Naive thymus-derived CD4-positive, alpha-beta T cell (primary cell): Measurements from ENCODE around the gene ZC3H14. TPM values are rescaled to one million over a fixed set of nuclear protein-coding genes. Genes with fewer than 3 reads are reported as not detected.

Experiments
- ATAC-seq: fragments of 150-1000 bp; cut with Tn5 transposase; 2 replicates; pipeline ENCODE4 v1.10.0; 2021; ENCODE audit warnings: mild to moderate bottlenecking, moderate library complexity
- CTCF ChIA-PET: fragments of 350-600 bp; sonication (Branson Sonifier 250); formaldehyde crosslinking; loops from one replicate; lab custom pipeline; 2021; ENCODE audit warnings: antibody characterized with exemption; lab: Charles Lee
- POLR2A ChIA-PET: fragments of 350-600 bp; sonication (Branson Sonifier 250); formaldehyde crosslinking; loops from one replicate; lab custom pipeline; 2021; ENCODE audit warnings: antibody characterized with exemption, inconsistent platforms; lab: Charles Lee
- DNase-seq, 9 donors: peaks; one replicate each; pipeline versions ENCODE4 v3.0.0 to v3.0.0-alpha.2; 2020 to 2022; ENCODE audit warnings: mixed read lengths in 1 of 9
- H3K27ac ChIP-seq: one replicate; pipeline ENCODE4 v1.7.0; 2013; ENCODE audit warnings: mild to moderate bottlenecking, low read depth, low read length, moderate library complexity
- H3K27me3 ChIP-seq, 2 donors: one replicate each; pipeline ENCODE4 v1.7.0; 2013; ENCODE audit warnings: low read length in 2 of 2, mild to moderate bottlenecking in 2 of 2, moderate library complexity in 2 of 2; ENCODE audit not compliant: control insufficient read depth in 2 of 2, insufficient read depth in 2 of 2
- H3K36me3 ChIP-seq, 3 experiments: 1 replicate in 2 of 3; 2 replicates in 1 of 3; pipeline ENCODE4 v1.7.0; 2013; ENCODE audit warnings: low read length in 3 of 3, mild to moderate bottlenecking in 3 of 3, moderate library complexity in 1 of 3; ENCODE audit not compliant: insufficient read depth in 3 of 3, control insufficient read depth in 2 of 3
- H3K4me1 ChIP-seq, 2 donors: one replicate each; pipeline ENCODE4 v1.7.0; 2013; ENCODE audit warnings: low read length in 2 of 2, mild to moderate bottlenecking in 2 of 2, moderate library complexity in 1 of 2; ENCODE audit not compliant: control insufficient read depth in 2 of 2, insufficient read depth in 2 of 2
- H3K4me3 ChIP-seq: 2 replicates; pipeline ENCODE4 v1.7.0; 2013; ENCODE audit warnings: mild to moderate bottlenecking, low read length
- H3K9me3 ChIP-seq, 3 experiments: 1 replicate in 2 of 3; 2 replicates in 1 of 3; pipeline ENCODE4 v1.7.0; 2013; ENCODE audit warnings: low read length in 3 of 3; ENCODE audit not compliant: control insufficient read depth in 2 of 3
- H3K27ac Mint-ChIP-seq, 9 donors: one replicate each; pipeline ENCODE4 v1.8.0; 2020 to 2022; ENCODE audit warnings: mixed read lengths in 9 of 9, mild to moderate bottlenecking in 8 of 9, moderate library complexity in 5 of 9, inconsistent platforms in 2 of 9
- H3K27me3 Mint-ChIP-seq, 5 donors: one replicate each; pipeline ENCODE4 v1.8.0; 2021 to 2022; ENCODE audit warnings: mixed read lengths in 5 of 5, mild to moderate bottlenecking in 1 of 5
- H3K36me3 Mint-ChIP-seq, 5 donors: one replicate each; pipeline ENCODE4 v1.8.0; 2020 to 2022; ENCODE audit warnings: mixed read lengths in 5 of 5, mild to moderate bottlenecking in 3 of 5, inconsistent platforms in 1 of 5
- H3K4me1 Mint-ChIP-seq, 7 donors: one replicate each; pipeline ENCODE4 v1.8.0; 2020 to 2022; ENCODE audit warnings: mixed read lengths in 7 of 7, mild to moderate bottlenecking in 3 of 7, inconsistent platforms in 1 of 7
- H3K4me3 Mint-ChIP-seq, 10 donors: one replicate each; pipeline ENCODE4 v1.8.0; 2020 to 2022; ENCODE audit warnings: mild to moderate bottlenecking in 10 of 10, mixed read lengths in 10 of 10, moderate library complexity in 6 of 10, inconsistent platforms in 2 of 10
- H3K9me3 Mint-ChIP-seq, 11 donors: one replicate each; pipeline ENCODE4 v1.8.0; 2020 to 2022; ENCODE audit warnings: mixed read lengths in 11 of 11, mild to moderate bottlenecking in 4 of 11, inconsistent platforms in 1 of 11, moderate library complexity in 1 of 11
- intact Hi-C, 2 donors: fragments of 100-400 bp; cut with micrococcal nuclease; formaldehyde crosslinking; loops; one replicate each; pipeline ENCODE4 v1.15.1; 2023
- polyA plus RNA-seq, 2 donors: library from polyadenylated mRNA; unstranded; fragments of 300-500 nt; fragmentation: Illumina TruSeq; gene quantifications; one replicate each; pipeline ENCODE4 v1.2.3, GENCODE V29; 2021
- total RNA-seq, 6 experiments: library from RNA in 5 of 6; stranded (reverse) in 5 of 6; gene quantifications; 1 replicate in 5 of 6; 2 replicates in 1 of 6; pipeline ENCODE4 v1.2.3 and lab custom pipeline; 2021 to 2026

Gene ZC3H14
- total and polyA plus RNA-seq, 7 experiments from 2014 or later, result 39.7 to 72.4 (median 45.6) TPM

DNA sequence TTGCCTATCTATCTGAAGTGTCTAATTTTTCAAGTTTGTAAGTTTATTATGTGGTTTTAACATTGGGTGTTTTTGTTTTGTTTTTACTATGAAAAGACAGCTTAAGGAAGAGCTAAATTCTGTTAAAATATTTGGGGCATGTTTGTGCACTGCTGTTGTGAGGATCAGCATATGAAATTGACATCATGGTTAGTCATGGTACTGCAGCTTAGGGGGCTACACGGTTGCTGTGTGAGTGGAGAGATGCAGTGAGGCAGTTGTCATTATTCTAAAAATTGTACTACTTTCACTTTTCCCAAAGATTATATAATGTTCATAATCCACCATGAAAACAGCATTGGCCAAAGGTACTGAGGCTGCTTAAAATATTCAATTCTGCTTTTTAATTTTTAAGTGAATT lies 49.0 kb downstream of the ZC3H14 start:
- H3K9me3 ChIP-seq, result no peaks in the 10 kb centered on the region
- CTCF ChIA-PET, result no interaction called here
- H3K27ac Mint-ChIP-seq, result peak overlapping the region in 5 of 9 donors; percentile 9 to 56 (median 33)
- DNase-seq (no peak), ATAC-seq (no peak)
- no peak overlapping the region for H3K4me3 Mint-ChIP-seq
- peaks cover 10 to 18% (median 16%) of the 10 kb centered on the region in 7 donors for H3K4me1 Mint-ChIP-seq
- peaks cover 15 to 64% (median 38%) of the 10 kb centered on the region in 5 donors for H3K36me3 Mint-ChIP-seq
- H3K4me3 ChIP-seq, result no peak overlapping the region
- H3K27me3 ChIP-seq, result no peaks in the 10 kb centered on the region
- H3K4me1 ChIP-seq, result no peaks in the 10 kb centered on the region
- intact Hi-C loops, result no loop called here
- no peaks in the 10 kb centered on the region for H3K9me3 Mint-ChIP-seq
- no peak overlapping the region for H3K27ac ChIP-seq
- no peaks in the 10 kb centered on the region for H3K27me3 Mint-ChIP-seq
- POLR2A ChIA-PET, result no interaction called here
- H3K36me3 ChIP-seq, result peaks cover 8 to 54% (median 19%) of the 10 kb centered on the region in 3 experiments

DNA sequence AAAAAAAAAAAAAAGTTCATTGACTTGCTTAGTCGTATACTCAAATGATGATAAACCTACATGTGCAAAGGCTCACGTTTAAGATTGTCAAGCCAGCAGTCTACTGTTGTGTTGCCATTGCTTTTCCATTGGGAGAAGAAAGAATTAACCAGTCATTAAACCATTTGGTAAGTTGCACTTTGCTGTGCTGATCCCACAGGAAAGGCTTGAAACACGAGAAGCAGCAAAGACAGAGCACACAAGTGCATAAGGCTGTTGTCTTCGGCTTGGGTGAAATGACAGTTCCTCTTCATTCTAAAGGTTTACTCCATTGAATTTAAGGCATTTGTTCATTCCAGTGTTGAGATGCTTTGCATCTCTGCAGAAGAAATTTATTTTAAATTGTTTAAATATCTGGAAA lies 50.1 kb downstream of the ZC3H14 start:
- H3K9me3 Mint-ChIP-seq, result no peaks in the 10 kb centered on the region
- Histone ChIP-seq H3K4me3 (no peak overlapping the region), H3K9me3 (no peaks in the 10 kb centered on the region), H3K36me3 (peaks cover 6 to 42% (median 11%) of the 10 kb centered on the region in 3 experiments), H3K27ac (no peak overlapping the region), H3K27me3 (no peaks in the 10 kb centered on the region), H3K4me1 (no peaks in the 10 kb centered on the region)
- ChIA-PET CTCF (interaction anchor here (0.7 kb wide), 1 partner anchor 1173 kb away, joined by 4 read pairs; no protein-coding TSS in a partner anchor), POLR2A (no interaction called here)
- peaks cover 5 to 18% (median 16%) of the 10 kb centered on the region in 7 donors for H3K4me1 Mint-ChIP-seq
- intact Hi-C loops, result no loop called here
- H3K27me3 Mint-ChIP-seq, result no peaks in the 10 kb centered on the region
- DNase-seq, result no peak
- H3K4me3 Mint-ChIP-seq, result no peak overlapping the region
- no peak for ATAC-seq
- H3K27ac Mint-ChIP-seq, result peak overlapping the region in 1 of 9 donors; percentile 38
- peaks cover 8 to 53% (median 35%) of the 10 kb centered on the region in 5 donors for H3K36me3 Mint-ChIP-seq

DNA sequence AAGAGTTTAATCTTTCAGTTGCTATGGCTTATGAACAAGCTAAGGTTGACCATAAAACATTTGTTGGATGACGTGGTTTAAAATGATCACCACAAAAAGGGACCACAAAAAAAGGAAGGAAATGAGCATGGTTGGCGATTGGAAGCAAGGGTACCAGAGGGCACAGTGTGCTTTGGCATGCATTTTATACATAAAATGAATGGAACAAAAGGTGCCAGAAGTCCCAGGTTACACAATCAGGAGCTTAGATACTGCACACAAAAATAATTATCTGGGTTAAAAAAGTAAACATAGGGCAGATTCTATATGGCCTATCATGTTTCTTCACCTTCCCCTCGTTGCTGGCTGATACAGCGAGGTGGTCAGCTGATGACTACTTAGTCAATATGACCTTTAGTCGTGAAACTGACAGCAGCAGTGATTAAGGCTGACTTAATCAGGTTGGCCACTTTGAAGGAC lies 50.7 kb downstream of the ZC3H14 start:
- Mint-ChIP-seq H3K27ac (peak overlapping the region in 5 of 9 donors; percentile 2 to 65 (median 32)), H3K4me3 (no peak overlapping the region), H3K36me3 (peaks cover 8 to 51% (median 32%) of the 10 kb centered on the region in 5 donors), H3K9me3 (no peaks in the 10 kb centered on the region), H3K27me3 (no peaks in the 10 kb centered on the region), H3K4me1 (peaks cover 3 to 18% (median 14%) of the 10 kb centered on the region in 7 donors)
- Histone ChIP-seq H3K4me1 (no peaks in the 10 kb centered on the region), H3K27ac (no peak overlapping the region), H3K36me3 (peaks cover 0 to 36% (median 6%) of the 10 kb centered on the region in 3 experiments), H3K4me3 (no peak overlapping the region), H3K27me3 (no peaks in the 10 kb centered on the region), H3K9me3 (no peaks in the 10 kb centered on the region)
- CTCF ChIA-PET, result no interaction called here
- intact Hi-C loops, result no loop called here
- POLR2A ChIA-PET, result no interaction called here
- ATAC-seq (peak; percentile 65), DNase-seq (no peak)

DNA sequence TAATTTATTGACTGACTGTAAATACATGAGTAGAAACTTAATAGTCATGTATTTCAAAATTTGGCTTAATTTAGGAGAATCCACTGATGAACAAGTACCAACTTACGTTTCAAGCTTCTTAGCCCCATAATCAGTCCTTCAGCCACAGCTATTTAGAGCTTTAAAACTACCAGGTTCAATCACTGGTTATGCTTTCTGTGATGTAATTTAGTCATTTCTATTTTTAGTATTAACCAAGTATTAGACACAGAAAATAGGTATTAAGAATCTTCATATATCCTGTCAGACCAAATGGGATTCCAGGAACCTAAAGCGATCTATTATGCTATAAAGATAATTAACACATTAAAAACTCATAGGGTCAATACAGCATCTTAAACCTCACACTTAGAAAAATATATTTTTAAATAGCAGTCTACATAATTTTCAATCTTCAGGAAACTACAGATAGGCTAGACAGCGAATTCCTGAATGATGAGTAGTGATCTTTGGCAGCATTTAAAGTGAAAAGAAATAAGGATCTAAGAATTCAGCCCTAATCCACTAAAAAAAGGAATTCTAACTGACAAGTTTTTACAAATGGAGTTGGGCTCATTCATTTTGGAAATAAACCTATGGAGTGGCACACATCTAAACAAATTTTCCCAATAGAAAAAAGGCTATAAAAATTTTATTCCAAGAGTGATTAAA lies 51.5 kb downstream of the ZC3H14 start:
- Histone ChIP-seq H3K27ac (no peak overlapping the region), H3K36me3 (peaks cover 0 to 29% (median 6%) of the 10 kb centered on the region in 3 experiments), H3K4me1 (no peaks in the 10 kb centered on the region), H3K9me3 (no peaks in the 10 kb centered on the region), H3K4me3 (no peak overlapping the region), H3K27me3 (no peaks in the 10 kb centered on the region)
- Mint-ChIP-seq H3K9me3 (no peaks in the 10 kb centered on the region), H3K4me3 (no peak overlapping the region), H3K4me1 (peaks cover 3 to 18% (median 14%) of the 10 kb centered on the region in 7 donors), H3K36me3 (peaks cover 8 to 43% (median 25%) of the 10 kb centered on the region in 5 donors), H3K27ac (no peak overlapping the region), H3K27me3 (no peaks in the 10 kb centered on the region)
- ATAC-seq (no peak), DNase-seq (no peak)
- ChIA-PET POLR2A (no interaction called here), CTCF (no interaction called here)
- intact Hi-C loops, result no loop called here

DNA sequence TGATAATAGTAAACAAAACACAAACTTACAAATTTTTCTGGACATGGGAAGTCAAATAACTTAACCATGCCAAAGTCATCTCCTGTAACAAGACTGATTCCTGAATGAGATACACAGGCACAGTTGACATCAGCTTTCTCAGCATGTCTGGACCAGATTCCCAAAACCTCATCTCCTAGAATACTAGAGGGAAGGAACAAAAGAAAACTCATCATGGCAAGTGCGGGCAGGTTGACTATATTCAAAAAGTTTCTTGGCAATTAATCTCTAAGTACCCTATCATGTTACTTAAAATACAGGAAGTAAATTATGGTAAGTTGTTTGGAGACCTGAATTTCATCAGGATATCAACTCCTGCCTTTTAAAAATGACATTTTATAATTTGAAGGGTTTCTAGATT lies 53.9 kb downstream of the ZC3H14 start:
- ATAC-seq (no peak), DNase-seq (no peak)
- POLR2A ChIA-PET, result no interaction called here
- Histone ChIP-seq H3K9me3 (no peaks in the 10 kb centered on the region), H3K27me3 (no peaks in the 10 kb centered on the region), H3K4me3 (no peak overlapping the region), H3K27ac (no peak overlapping the region), H3K4me1 (no peaks in the 10 kb centered on the region), H3K36me3 (peaks cover 0 to 5% (median 0%) of the 10 kb centered on the region in 3 experiments)
- Mint-ChIP-seq H3K4me1 (peaks cover 3 to 14% (median 13%) of the 10 kb centered on the region in 7 donors), H3K9me3 (no peaks in the 10 kb centered on the region), H3K27ac (peak overlapping the region in 2 of 9 donors; percentile 6 to 38), H3K36me3 (peaks cover 2 to 26% (median 13%) of the 10 kb centered on the region in 5 donors), H3K4me3 (no peak overlapping the region), H3K27me3 (no peaks in the 10 kb centered on the region)
- intact Hi-C loops, result no loop called here
- CTCF ChIA-PET, result no interaction called here

DNA sequence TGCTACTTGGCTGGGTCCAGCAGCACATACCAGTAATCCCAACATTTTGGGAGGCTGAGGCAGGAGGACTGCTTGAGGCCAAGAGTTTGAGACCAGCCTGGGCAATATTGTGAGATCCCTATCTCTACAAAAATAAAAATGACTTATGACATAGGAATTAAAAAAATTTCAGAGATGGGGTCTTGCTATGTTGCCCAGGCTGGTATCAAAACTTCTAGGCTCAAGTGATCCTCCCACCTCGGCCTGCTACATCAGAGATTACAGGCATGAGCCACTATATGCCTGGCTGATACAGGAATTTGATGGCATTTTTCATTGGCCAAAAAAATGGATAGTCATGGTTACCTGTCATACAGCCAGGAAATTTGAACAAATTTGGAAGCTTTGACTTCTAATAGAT lies 54.6 kb downstream of the ZC3H14 start:
- Mint-ChIP-seq H3K9me3 (peaks cover 0 to 1% (median 0%) of the 10 kb centered on the region in 11 donors), H3K27ac (no peak overlapping the region), H3K4me1 (peaks cover 3 to 11% (median 9%) of the 10 kb centered on the region in 7 donors), H3K36me3 (peaks cover 0 to 26% (median 9%) of the 10 kb centered on the region in 5 donors), H3K27me3 (no peaks in the 10 kb centered on the region), H3K4me3 (no peak overlapping the region)
- Histone ChIP-seq H3K27me3 (no peaks in the 10 kb centered on the region), H3K36me3 (no peaks in the 10 kb centered on the region), H3K27ac (no peak overlapping the region), H3K4me3 (no peak overlapping the region), H3K9me3 (no peaks in the 10 kb centered on the region), H3K4me1 (no peaks in the 10 kb centered on the region)
- intact Hi-C loops, result no loop called here
- ChIA-PET CTCF (no interaction called here), POLR2A (no interaction called here)
- ATAC-seq, result no peak
- no peak for DNase-seq
